ENCODE measurements around the gene TAF8. TPM values are rescaled to one million over a fixed set of nuclear protein-coding genes. Genes with fewer than 3 reads are reported as not detected.
"Not testable (repeated sequence)": the region's sequence is repeated elsewhere in the genome, so short reads cannot be mapped to it uniquely, and the experiment has no call there.

The TAF8 gene
- polyA plus RNA-seq, 3 donors = 6.0 to 16.2 (median 8.7) TPM

DNA sequence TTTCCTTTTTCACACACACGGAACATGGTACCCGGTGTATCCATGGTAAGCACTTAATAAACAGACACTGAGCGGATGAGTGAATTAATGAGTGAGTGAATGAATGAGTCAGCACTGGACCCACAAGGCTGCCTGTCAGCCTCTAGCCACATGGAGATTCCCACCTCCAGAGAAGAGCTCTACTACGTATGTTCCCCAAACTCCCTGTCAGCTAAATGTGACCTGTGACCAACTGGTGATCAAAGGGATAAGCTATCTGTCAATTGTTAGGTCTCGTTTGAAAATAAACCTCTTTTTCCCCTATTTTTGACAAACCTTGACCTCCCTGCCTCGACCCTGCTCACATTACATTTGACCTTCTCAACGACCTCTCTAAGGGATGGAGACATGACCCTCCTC is 24.5 kb upstream of the TAF8 start:
- 79 to 87% (median 79%) methylated on average over 7 of the region's 7 CpGs for WGBS, 3 donors
- H3K27ac ChIP-seq (ENCODE audit: low read depth, low read length) = no peak overlapping the region

DNA sequence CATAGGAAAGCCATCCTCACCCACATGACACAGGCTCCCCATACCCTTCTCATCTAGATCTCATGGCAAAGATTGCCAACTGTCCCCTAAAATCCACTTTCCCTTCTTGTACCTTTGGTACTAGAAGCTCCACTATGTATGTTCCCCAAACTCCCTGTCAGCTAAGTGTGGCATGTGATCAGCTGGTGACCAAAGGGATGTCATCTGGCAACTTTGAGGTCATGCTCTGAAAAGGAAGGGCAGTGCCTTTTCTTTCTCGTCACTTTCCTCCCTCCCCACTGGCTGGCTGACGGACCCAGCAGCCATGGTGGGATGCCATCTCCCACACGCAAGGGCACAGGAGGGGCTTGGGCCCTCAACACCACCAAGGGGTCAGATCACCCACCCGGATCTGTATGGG is 23.8 kb upstream of the TAF8 start:
- H3K27ac ChIP-seq (ENCODE audit: low read depth, low read length) = no peak overlapping the region

GRCh38 chr6:42028234-42029061 is 21.9 kb upstream of the TAF8 start:
- 45 to 79% (median 46%) methylated on average over 17 of the region's 17 CpGs for WGBS, 3 donors
- H3K27ac ChIP-seq (ENCODE audit: low read depth, low read length) = no peak overlapping the region

More for the DNA sequence above, 23.8 kb upstream of the TAF8 start:
- WGBS, 3 donors = 72 to 81% (median 77%) methylated on average over 4 of the region's 4 CpGs

GRCh38 chr6:42029062-42029685 is 21.1 kb upstream of the TAF8 start:
- H3K27ac ChIP-seq (ENCODE audit: low read depth, low read length) = no peak overlapping the region
- 91 to 93% (median 91%) methylated on average over 6 of the region's 6 CpGs for WGBS, 3 donors

DNA sequence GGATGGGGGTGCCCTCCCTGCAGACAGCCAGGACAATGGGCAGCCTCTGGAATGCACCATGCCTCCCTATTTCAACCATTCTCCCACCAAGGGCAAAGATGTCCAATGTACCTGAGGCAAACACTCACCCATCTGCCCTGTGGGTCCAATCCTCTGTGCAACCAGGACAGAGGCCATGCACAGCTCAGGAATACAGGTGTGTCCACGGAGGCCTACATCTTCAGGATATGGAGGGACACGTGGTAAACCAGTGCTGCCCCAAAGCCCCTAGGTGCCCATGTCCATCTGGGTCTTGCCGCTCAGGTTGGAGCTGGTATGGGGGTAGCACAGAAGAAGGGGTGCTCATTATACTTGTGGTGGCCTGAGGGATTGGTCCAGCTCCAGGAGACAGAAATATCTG is 20.4 kb upstream of the TAF8 start:
- 83 to 93% (median 91%) methylated on average over 3 of the region's 3 CpGs for WGBS, 3 donors
- H3K27ac ChIP-seq (ENCODE audit: low read depth, low read length) = no peak overlapping the region

DNA sequence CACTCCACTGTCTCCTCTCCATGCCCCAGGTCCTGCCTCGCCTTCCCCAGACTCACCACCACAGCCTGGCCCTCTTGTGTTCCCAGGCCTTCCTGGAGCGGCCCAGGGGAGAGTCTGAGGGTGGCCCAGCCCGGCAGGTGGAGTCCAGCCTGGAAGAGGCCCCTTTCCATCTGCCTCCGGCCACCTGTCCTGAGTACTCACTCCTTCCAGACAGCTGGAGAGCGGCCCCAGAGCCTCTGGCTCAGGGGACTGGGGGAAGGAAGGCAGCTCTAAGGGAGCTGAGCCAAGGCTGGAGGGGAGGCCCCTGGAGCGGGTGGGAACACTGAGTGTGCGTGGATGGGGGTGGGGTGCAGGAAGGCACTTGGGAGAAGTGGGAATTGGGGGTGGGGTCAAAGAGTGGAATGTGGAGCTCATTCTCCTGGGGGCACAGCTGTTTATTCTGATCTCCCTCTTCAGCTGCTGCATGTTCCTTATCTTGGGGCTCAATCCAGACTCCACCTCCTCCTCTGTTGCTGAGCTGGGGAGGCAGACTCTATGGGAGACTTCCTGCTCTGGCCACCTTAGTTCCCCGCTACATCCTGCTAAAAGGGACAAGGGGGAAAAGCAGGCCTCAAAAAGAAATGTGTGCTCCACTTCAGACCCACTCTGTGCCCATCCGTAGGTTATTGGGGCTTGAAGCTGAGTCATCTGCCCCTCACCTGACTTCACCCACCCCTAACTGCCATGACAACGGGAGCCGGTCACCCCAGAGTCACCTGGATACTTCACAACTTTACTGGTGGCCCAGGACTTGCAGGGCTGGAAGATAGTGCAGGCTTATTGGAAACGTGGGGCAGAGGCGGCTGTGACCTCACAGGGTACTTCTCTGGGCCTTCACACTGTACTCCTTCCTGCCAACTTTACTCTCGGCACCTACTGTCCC is 19.5 kb upstream of the TAF8 start:
- WGBS, 3 donors = 36 to 69% (median 36%) methylated on average over 14 of the region's 14 CpGs
- no peak overlapping the region for H3K27ac ChIP-seq (ENCODE audit: low read depth, low read length)

DNA sequence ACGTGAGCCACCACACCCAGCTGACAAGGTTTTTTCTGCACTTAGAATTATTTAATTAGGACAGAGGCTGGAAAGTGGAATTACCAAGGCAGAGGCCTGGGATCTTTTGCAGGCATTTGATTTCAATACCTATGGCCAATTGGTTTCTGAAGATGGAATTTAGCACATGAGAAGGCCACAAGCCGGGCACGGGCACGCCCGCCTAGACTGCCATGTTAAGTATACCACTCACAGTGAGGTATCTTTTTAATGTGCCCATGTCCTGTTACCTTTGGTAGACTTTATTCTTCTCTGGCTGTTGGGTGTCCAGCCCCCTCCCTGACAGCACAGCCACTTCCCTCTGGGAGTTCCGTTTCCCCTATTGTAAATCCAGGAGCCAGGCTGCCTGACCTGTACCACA is 18.0 kb upstream of the TAF8 start:
- WGBS, 3 donors = 79 to 93% (median 84%) methylated on average over 6 of the region's 6 CpGs
- H3K27ac ChIP-seq (ENCODE audit: low read depth, low read length) = no peak overlapping the region

DNA sequence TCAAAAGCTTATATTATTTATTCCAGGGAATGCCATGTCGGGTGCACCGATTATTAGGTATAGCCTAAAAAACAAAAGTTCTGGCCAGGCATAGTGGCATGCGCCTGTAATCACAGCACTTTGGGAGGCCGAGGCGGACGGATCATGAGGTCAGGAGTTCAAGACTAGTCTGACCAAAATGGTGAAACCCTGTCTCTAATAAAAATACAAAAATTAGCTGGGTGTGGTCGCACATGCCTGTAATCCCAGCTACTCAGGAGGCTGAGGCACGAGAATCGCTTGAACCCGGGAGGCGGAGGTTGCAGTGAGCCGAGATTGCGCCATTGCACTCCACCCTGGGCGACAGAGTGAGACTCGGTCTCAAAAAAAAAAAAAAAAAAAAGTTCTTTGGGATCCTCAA is 12.7 kb upstream of the TAF8 start:
- 84 to 91% (median 89%) methylated on average over 15 of the region's 15 CpGs for WGBS, 3 donors
- not testable (repeated sequence) for H3K27ac ChIP-seq (ENCODE audit: low read depth, low read length)

GRCh38 chr6:42038163-42038562 is 12.2 kb upstream of the TAF8 start:
- H3K27ac ChIP-seq (ENCODE audit: low read depth, low read length) = no peak overlapping the region
- 93 to 98% (median 98%) methylated on average over 3 of the region's 3 CpGs for WGBS, 3 donors

DNA sequence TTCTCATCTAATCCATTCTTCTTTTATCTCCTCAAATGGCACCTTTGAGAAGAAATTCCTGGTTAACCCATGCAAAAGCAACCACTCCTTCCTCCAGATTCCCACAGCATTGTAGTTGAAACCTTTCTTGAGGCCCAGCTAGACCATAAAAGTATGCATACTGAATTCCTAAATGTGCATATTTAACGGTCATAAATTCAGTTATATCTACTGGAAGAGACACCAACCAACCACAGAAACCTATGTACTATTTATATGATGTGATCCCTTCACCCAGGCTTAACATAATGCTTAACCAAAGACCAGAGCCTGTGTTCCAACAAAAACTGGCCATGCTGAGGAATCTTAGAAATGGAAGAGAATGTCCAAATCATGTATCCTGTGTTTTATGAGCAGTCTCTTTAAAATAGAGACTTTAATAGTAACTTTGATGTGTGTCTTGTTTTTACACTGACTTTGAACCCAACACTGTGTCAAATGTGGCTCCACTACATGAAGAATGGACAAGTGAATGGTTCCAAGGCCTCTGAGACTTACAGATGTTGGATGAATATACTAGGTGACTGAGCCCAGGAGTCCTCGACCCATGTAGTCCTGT is 11.4 kb upstream of the TAF8 start:
- H3K27ac ChIP-seq (ENCODE audit: low read depth, low read length) = no peak overlapping the region
- 61 to 72% (median 62%) methylated on average over 2 of the region's 2 CpGs for WGBS, 3 donors

DNA sequence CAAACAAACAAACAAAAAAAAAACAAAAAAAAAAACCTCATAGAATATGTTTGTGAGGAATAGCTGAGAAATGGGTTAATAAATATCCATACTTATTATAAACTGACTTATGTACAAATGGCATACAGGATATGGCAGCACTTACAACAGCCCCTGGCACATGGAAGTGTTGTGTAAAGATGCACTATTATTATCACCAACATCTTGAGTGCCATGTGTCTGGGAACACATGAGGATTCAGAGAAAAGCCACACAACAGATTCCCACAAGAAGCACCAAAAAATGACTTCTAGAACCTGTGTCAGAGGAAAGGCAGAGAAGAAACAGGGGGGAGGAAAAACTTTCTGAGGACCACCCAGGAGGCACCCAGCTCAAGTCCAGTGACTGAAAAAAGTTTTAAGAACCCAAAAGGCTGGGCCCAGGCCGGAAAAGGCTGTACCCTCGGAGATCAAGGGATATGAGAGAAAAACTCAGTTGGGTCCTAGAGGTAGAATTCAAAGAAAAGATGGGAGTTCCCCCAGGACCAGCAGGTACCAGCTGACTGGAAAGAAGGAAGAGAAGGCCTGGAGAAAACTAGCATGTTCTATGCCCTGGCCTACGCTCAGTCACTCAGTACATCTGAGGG is 9.4 kb upstream of the TAF8 start:
- 81 to 83% (median 81%) methylated on average over 3 of the region's 3 CpGs for WGBS, 3 donors
- no peak overlapping the region for H3K27ac ChIP-seq (ENCODE audit: low read depth, low read length)

GRCh38 chr6:42041481-42042053 is 8.8 kb upstream of the TAF8 start:
- no peak overlapping the region for H3K27ac ChIP-seq (ENCODE audit: low read depth, low read length)
- 44 to 67% (median 47%) methylated on average over 7 of the region's 7 CpGs for WGBS, 3 donors

DNA sequence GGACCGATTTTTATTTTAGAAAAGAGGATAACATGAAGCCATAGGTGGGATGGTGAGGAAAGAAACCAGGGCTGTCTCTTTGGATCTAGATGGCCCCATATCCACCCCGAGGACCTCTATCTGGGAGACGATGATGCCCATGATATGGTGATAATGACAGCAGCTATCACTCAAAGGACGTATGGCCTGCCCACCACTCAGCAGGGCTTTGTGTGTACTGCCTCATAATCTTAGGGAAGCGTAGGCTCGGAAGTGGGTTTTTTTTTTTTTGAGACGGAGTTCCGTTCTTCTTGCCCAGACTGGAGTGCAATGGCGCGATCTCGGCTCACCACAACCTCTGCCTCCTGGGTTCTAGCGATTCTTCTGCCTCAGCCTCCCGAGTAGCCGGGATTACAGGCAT is 8.2 kb upstream of the TAF8 start:
- H3K27ac ChIP-seq (ENCODE audit: low read depth, low read length) = no peak overlapping the region
- 73 to 77% (median 74%) methylated on average over 14 of the region's 14 CpGs for WGBS, 3 donors

GRCh38 chr6:42043787-42044475 is 6.4 kb upstream of the TAF8 start:
- H3K27ac ChIP-seq (ENCODE audit: low read depth, low read length) = no peak overlapping the region
- WGBS, 3 donors = 34 to 47% (median 43%) methylated on average over 18 to 21 of the region's 21 CpGs

- 2 to 10% (median 4%) methylated on average over 14 of the region's 14 CpGs for WGBS, 3 donors
- peak overlapping the region; percentile 7 for H3K27ac ChIP-seq (ENCODE audit: low read depth, low read length)
These were observed 4.5 kb upstream of the TAF8 start for GRCh38 chr6:42045538-42046460.

GRCh38 chr6:42046464-42047212 is 3.7 kb upstream of the TAF8 start:
- H3K27ac ChIP-seq (ENCODE audit: low read depth, low read length) = no peak overlapping the region
- 47 to 69% (median 54%) methylated on average over 12 of the region's 12 CpGs for WGBS, 3 donors
